ENCODE measurements around the gene MSGN1. TPM values are rescaled to one million over a fixed set of nuclear protein-coding genes. Genes with fewer than 3 reads are reported as not detected.

Gene MSGN1
- total RNA-seq, 1 donor from 2014 or later = not detected

Other genes with a start within 250 kb of the MSGN1 start
- gene SMC6, start 62.6 kb upstream of the MSGN1 start, total RNA-seq = 12.7 TPM
- 3.3 TPM for gene GEN1, start 62.3 kb upstream of the MSGN1 start, total RNA-seq
- 4.5 TPM for gene KCNS3, start 62.2 kb downstream of the MSGN1 start, total RNA-seq